GM21526 (cell line): ENCODE measurements around the gene DNAH14.

Experiments used
- ATAC-seq: cut with Tn5 transposase; IDR thresholded peaks from one replicate; pipeline ENCODE4 v1.9.1; 2021; ENCODE audit warnings: moderate library complexity; ENCODE audit not compliant: unreplicated experiment, low FRiP score

The DNAH14 gene

GRCh38 chr1:225422795-225423517 is 493.5 kb downstream of the DNAH14 start:
- ATAC-seq, result no peak

- ATAC-seq, result no peak
These were observed 494.0 kb downstream of the DNAH14 start for GRCh38 chr1:225423518-225423855.

DNA sequence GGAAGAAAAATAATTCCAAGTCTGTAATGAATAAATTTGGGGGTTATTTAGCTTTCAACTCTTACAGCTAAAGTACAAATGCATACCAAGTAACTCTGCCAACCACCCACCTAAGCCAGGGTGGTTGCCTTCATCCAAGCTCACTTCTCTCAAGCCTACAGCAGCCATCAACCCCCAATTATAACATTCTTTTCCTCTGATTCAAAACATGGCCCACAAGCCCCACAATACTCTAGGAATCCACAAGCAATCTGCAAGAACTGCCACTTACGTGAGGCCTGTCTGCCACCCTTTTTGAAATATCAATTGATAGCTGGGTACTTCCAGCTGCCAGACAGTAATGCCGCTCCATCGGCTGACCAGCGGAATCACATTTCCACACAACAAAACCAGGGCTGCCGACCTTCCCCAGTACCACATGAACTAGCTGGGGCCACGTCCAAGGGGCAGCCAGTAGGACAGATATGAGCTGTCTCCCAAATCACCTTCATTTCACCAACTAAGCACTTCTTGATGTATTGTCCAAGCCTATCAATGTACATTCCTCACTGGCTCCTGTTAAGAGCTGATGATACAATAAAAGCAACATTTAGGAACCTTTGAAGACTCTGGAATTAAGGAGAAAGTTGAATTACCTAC is 495.2 kb downstream of the DNAH14 start:
- ATAC-seq, result no peak

- no peak for ATAC-seq
These were observed 495.8 kb downstream of the DNAH14 start for GRCh38 chr1:225425201-225425786.

- no peak for ATAC-seq
These were observed 497.1 kb downstream of the DNAH14 start for GRCh38 chr1:225426395-225427234.

DNA sequence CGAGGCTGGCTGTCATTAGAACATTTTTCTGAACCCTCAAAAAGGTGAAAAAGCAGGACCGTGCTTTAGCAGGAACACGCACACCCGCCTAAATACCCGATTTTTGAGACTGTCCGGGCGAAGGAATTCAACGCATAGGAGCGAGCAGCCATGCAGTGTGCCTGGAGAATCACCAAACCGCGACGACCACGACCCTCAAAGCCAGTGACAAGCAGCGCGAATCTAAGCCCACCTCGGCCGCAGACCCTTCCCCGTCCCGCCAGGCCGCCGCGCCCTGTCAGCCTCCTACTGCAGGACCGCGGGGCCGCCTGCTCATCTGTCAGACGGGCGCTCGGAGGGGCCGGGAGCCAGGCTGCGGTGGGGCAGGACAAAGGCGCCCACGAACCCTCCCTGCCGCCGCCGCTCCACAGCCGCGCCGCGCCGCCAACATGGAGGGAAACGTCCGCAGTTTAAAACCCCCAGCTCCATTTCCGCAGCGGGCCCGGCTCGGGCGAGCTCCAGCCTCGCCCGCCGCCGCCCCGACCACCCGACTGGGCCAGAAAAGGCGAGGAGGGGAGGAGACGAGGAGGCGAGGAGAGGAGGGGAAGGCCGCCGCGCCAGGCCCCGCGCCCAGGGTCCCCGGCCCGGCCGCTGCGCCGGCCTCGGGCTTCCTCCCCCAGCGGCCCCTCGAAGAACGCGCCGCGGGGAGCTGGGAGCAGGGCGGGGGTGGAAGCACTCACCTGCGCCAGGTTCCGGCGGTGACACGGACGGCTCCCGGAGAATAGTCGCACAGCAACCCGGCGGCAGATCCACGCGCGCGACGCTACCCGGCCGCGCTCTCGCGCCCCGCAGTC is 498.0 kb downstream of the DNAH14 start, which contains the start of gene LBR:
Gene LBR, minus strand, starts transcription at position 804 of the 833 bp plus-strand sequence. CDS start 3,963 bp downstream, outside the sequence.
- peak; percentile 35 for ATAC-seq

GRCh38 chr1:225428068-225428880 is 498.8 kb downstream of the DNAH14 start:
- peak; percentile 86 for ATAC-seq

DNA sequence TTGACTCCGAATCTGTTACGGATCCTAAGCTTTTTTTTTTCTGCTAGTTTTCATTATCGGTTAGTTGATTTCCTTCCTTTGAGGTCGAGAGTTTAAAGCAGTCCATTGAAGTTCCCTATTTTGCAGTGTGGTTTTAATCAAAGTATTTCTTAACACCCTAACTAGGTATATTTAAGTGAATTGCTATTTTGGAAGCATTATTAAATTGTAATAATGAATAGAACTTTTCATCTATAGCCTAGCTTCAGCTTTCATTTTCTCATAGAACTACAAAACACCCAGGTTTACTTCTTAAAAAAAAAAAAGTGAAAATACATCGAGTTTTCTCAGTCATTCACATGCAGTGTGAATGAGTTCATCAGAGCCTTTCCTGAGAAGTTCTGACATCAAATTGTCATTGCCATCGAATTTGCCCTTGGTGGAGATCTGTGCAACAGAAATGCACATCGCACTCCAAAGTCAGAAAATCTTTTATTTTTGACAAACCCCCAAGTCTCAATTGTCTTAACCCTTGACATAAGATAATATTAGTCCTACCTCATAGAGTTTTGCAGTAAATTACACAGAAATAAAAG is 499.5 kb downstream of the DNAH14 start:
- no peak for ATAC-seq

GRCh38 chr1:225430301-225430700 is 500.8 kb downstream of the DNAH14 start:
- no peak for ATAC-seq

DNA sequence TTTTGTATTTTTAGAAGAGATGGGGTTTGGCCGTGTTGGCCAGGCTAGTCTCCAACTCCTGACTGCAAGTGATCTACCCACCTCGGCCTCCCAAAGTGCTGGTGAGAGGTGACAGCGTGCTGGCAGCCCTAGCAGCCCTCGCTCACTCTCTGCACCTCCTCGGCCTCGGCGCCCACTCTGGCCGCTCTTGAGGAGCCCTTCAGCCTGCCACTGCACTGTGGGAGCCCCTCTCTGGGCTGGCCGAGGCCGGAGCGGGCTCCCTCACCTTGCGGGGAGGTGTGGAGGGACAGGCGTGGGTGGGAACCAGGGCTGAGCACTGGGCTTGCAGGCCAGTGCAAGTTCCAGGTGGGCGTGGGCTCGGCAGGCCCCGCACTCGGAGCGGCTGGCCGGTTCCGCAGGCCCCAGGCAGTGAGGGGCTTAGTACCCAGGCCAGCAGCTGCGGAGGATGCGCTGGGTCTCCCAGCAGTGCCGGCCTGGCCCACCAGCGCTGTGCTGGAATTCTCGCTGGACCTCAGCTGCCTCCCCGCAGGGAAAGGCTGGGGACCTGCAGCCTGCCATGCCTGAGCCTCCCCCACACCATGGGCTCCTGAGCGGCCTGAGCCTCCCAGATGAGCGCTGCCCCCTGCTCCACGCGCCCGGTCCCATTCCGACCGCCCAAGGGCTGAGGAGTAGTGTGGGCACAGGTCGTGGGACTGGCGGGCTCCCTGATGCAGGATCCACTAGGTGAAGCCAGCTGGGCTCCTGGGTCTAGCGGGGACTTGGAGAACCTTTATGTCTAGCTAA is 501.8 kb downstream of the DNAH14 start:
- ATAC-seq, result no peak

DNA sequence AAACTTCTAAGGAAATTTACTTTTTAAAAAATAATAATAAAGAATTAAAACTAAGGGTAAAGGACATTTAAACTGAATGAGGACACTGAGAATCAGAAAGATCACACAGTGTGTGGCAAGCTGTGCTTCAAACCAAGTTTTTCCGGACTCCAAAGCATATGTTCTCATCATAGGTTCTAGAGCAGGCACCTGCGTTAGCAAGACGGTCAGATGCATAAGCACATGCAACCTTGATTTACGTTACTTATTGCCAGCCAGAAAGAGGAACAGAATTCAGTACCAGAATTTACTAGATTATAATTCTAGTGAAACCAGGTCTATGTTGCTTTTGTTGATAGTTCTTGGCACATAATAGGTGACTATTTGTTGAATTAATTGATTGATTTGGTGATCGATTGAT is 504.6 kb downstream of the DNAH14 start:
- no peak for ATAC-seq

DNA sequence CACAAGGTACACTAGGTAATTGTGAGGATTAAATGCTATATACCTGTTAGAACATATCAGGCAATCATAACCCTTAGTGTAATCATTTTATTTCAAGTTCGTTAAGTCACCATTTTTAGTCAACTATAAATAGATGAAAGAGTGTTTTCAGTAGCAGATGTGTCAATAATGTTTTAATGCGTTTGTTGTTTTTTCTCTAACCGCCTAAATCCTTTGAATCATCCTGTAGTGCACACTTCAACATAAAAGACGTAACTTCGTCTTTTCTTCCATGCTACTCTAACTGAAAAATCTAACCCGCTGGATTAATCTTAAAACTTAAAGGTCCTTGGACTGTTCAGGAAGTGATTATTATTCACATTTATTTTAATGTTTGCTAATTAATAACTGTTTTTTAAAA is 505.6 kb downstream of the DNAH14 start:
- ATAC-seq, result no peak

DNA sequence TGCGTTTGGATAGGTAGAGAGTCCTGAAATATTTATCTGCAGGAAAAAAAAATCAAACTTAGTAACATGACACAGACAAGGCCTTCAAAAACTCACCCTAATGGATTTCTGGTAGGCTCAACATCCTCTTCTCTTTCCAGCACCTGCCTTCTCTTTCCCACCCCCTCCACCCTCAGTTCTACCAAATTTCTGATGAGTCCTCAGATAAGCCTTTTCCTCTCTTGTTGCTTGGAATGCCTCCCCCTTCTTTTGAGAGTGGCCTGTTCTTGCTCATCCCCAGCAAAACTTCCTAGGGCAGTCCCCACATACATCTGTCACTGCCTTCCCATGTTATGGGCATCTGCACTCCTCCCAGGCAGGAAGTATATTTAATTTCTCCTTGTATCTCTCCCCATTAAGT is 506.0 kb downstream of the DNAH14 start:
- ATAC-seq, result no peak

DNA sequence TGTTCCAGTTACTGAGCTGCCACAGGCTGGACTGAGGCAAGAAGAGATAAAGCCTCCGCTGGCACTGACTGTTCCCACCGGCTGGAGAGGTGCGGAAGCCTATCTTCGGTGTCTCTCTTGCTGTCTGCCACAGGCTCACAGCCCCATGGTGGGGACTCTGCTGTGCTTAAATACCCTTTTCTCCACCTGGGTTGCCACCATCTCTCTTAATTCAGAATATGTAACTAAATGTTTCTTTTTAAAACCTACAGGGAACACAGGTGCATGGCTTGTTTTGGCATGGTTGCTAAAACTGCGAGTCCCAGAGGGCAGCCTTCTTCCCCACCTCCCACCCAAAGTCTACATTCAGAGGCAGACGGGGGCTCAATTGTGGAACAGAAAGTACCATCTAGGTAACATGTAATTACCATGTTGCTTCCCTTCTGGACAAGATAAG is 506.5 kb downstream of the DNAH14 start:
- peak; percentile 60 for ATAC-seq

- no peak for ATAC-seq
These were observed 508.4 kb downstream of the DNAH14 start for GRCh38 chr1:225437710-225438437.

DNA sequence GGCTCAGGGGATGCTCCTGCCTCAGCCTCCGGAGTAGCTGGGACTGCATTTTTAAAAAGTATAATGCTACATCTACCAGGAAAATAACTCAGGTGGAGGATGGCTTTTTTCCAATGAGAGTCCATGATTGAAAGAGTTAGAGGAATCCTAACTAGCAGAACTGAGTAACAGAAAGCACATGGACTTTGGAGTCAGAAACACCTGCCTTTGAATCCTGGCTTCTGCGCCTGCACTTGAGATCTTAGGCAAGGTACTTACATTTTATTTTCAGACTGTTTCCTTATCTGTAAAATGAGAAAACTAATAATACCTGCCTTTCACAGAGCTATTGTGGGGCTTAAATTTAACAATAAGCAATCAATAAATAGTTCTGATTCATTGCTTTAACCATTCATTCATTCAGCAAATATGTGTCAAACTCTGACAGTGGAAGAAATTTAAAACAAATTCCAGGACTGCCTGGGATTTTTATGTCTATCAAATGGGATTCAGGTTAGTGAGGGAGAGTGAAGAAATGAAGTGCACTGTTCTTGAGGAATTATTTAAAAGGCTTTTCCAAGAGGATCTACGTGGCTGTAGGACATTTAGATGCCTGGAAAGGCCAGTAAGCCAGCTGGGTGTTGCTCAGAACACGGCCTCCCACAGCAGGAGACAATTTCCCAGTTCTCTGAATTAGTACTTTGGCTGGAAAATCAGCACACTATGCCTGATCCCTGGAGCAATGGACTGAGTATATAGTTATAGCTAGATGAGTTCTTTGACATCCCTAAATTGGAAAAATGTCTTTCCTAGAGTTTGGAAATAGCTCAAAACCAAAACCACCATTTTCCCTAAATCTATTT is 511.1 kb downstream of the DNAH14 start:
- no peak for ATAC-seq
